GM21619 (cell line): ENCODE data around the gene OTX1.
"Not testable (repeated sequence)": the region's sequence is repeated elsewhere in the genome, so short reads cannot be mapped to it uniquely, and the experiment has no call there.

Experiments
- ATAC-seq: cut with Tn5 transposase; IDR thresholded peaks from one replicate; pipeline ENCODE4 v1.9.1; 2021; ENCODE audit not compliant: unreplicated experiment

Gene OTX1

GRCh38 chr2:63050334-63051041 lies at the start of gene OTX1:
TSS of gene OTX1 (plus strand) at chr2:63050830. CDS start at chr2:63052991, 2,161 bp downstream.
- peak; percentile 83 for ATAC-seq

GRCh38 chr2:63001576-63001975 lies 49.1 kb upstream of the OTX1 start:
- no peak for ATAC-seq

GRCh38 chr2:63003351-63003750 lies 47.3 kb upstream of the OTX1 start:
- no peak for ATAC-seq

GRCh38 chr2:63007813-63008458 lies 42.7 kb upstream of the OTX1 start:
- no peak for ATAC-seq

GRCh38 chr2:63008838-63009237 lies 41.8 kb upstream of the OTX1 start:
- ATAC-seq, result no peak

GRCh38 chr2:63009490-63009889 lies 41.1 kb upstream of the OTX1 start:
- no peak for ATAC-seq

GRCh38 chr2:63012541-63012940 lies 38.1 kb upstream of the OTX1 start:
- ATAC-seq, result no peak

- ATAC-seq, result no peak
Observed at GRCh38 chr2:63013438-63013837, 37.2 kb upstream of the OTX1 start.

- ATAC-seq, result no peak
Observed at GRCh38 chr2:63015389-63015788, 35.2 kb upstream of the OTX1 start.

GRCh38 chr2:63018439-63018838 lies 32.2 kb upstream of the OTX1 start:
- ATAC-seq, result no peak

GRCh38 chr2:63019686-63020085 lies 30.9 kb upstream of the OTX1 start:
- ATAC-seq, result not testable (repeated sequence)

- ATAC-seq, result no peak
Observed at GRCh38 chr2:63023444-63023843, 27.2 kb upstream of the OTX1 start.

- ATAC-seq, result no peak
Observed at GRCh38 chr2:63027220-63027619, 23.4 kb upstream of the OTX1 start.

GRCh38 chr2:63029058-63029457 lies 21.6 kb upstream of the OTX1 start:
- ATAC-seq, result no peak

- ATAC-seq, result no peak
Observed at GRCh38 chr2:63034526-63034925, 16.1 kb upstream of the OTX1 start.

GRCh38 chr2:63035169-63035568 lies 15.5 kb upstream of the OTX1 start:
- no peak for ATAC-seq

GRCh38 chr2:63035660-63036059 lies 15.0 kb upstream of the OTX1 start:
- ATAC-seq, result no peak

GRCh38 chr2:63038034-63038433 lies 12.6 kb upstream of the OTX1 start:
- ATAC-seq, result no peak

- ATAC-seq, result no peak
Observed at GRCh38 chr2:63040586-63040985, 10.0 kb upstream of the OTX1 start.

GRCh38 chr2:63041592-63041991 lies 9.0 kb upstream of the OTX1 start:
- ATAC-seq, result no peak

- no peak for ATAC-seq
Observed at GRCh38 chr2:63044362-63045327, 6.0 kb upstream of the OTX1 start.

GRCh38 chr2:63046552-63046951 lies 4.1 kb upstream of the OTX1 start:
- ATAC-seq, result no peak
